Middle frontal gyrus (tissue), 1 donor: Measurements from ENCODE around the gene INTS1.

Source experiments
- DNase-seq: peaks from one replicate; pipeline ENCODE4 v3.0.0-alpha.2; 2015; ENCODE audit warnings: low spot score; ENCODE audit errors: extremely low spot score

Gene INTS1

GRCh38 chr7:1542841-1543747, 38.9 kb upstream of the INTS1 start:
- no peak for DNase-seq

GRCh38 chr7:1542329-1542728, 38.1 kb upstream of the INTS1 start:
- DNase-seq = no peak

- DNase-seq = no peak
Measured at GRCh38 chr7:1541431-1542162, 37.4 kb upstream of the INTS1 start.

GRCh38 chr7:1540776-1541271, 36.6 kb upstream of the INTS1 start:
- DNase-seq = no peak

- no peak for DNase-seq
Measured at GRCh38 chr7:1539882-1540775, 35.9 kb upstream of the INTS1 start.

GRCh38 chr7:1539181-1539881, 35.1 kb upstream of the INTS1 start:
- DNase-seq = no peak

- no peak for DNase-seq
Measured at GRCh38 chr7:1538544-1539180, 34.5 kb upstream of the INTS1 start.

- DNase-seq = peak; percentile 51
Measured at GRCh38 chr7:1537535-1538412, 33.6 kb upstream of the INTS1 start.

- peak; percentile 38 for DNase-seq
Measured at GRCh38 chr7:1536743-1537534, 32.8 kb upstream of the INTS1 start.

GRCh38 chr7:1536455-1536742, 32.2 kb upstream of the INTS1 start:
- no peak for DNase-seq

GRCh38 chr7:1535701-1536454, 31.7 kb upstream of the INTS1 start:
- no peak for DNase-seq

GRCh38 chr7:1535100-1535458, 30.9 kb upstream of the INTS1 start:
- DNase-seq = no peak

- no peak for DNase-seq
Measured at GRCh38 chr7:1534330-1535099, 30.3 kb upstream of the INTS1 start.

GRCh38 chr7:1533547-1534329, 29.5 kb upstream of the INTS1 start:
- DNase-seq = no peak

- no peak for DNase-seq
Measured at GRCh38 chr7:1533255-1533546, 29.0 kb upstream of the INTS1 start.

GRCh38 chr7:1532456-1533254, 28.5 kb upstream of the INTS1 start:
- no peak for DNase-seq
